ENCODE data around the gene IQGAP2.

- TF ChIP-seq CTCF (IDR thresholded peaks at IDR 0.05; ENCODE audit: control extremely low read depth in 1 of 3, insufficient read depth in 1 of 3, low read depth in 1 of 3, low read length in 3 of 3): no peak
- no peak for TF ChIP-seq E2F6 (IDR thresholded peaks at IDR 0.05)
- TF ChIP-seq CREB1 (IDR thresholded peaks at IDR 0.05): no peak
- TF ChIP-seq EP300 (IDR thresholded peaks at IDR 0.05; ENCODE audit: borderline replicate concordance in 1 of 2, low read depth in 2 of 2, low read length in 2 of 2): no peak
- no peak for TF ChIP-seq YY1 (IDR thresholded peaks at IDR 0.05; ENCODE audit: low read depth, low read length)
These were observed 152.6 kb downstream of the IQGAP2 start for GRCh38 chr5:76555717-76556116.

Measured in H1 (cell line).